GM12878 (cell line): Measurements from ENCODE around the gene NUP62. TPM values are rescaled to one million over a fixed set of nuclear protein-coding genes. Genes with fewer than 3 reads are reported as not detected.

ENCODE experiments used
- CTCF ChIP-seq, 3 experiments: IDR thresholded peaks in 2 of 3; conservative IDR thresholded peaks in 1 of 3; 2 replicates each; pipeline ENCODE4 v1.5.1; 2011; ENCODE audit warnings: low read depth in 3 of 3, low read length in 3 of 3, mild to moderate bottlenecking in 3 of 3, control low read depth in 2 of 3, moderate library complexity in 2 of 3, inconsistent platforms in 1 of 3, mixed read lengths in 1 of 3; ENCODE audit not compliant: control insufficient read depth in 2 of 3, insufficient read depth in 1 of 3; ENCODE audit errors: extremely low read depth in 1 of 3
- E2F8 ChIP-seq: fragments of 450-650 bp; IDR thresholded peaks from 2 replicates; pipeline ENCODE4 v1.6.1; 2018; ENCODE audit warnings: mild to moderate bottlenecking, low read depth, moderate library complexity; ENCODE audit not compliant: partially characterized antibody
- EP300 ChIP-seq, 2 experiments: fragments of 150-350 bp in 1 of 2; IDR thresholded peaks; 2 replicates each; pipeline ENCODE4 v1.6.1; 2011 to 2012; ENCODE audit warnings: low read depth in 2 of 2, low read length in 2 of 2, borderline replicate concordance in 1 of 2, improper control_type of control experiment in 1 of 2, inconsistent platforms in 1 of 2; ENCODE audit not compliant: control insufficient read depth in 1 of 2
- GABPA ChIP-seq: IDR thresholded peaks from 2 replicates; pipeline ENCODE4 v1.6.1; 2014; ENCODE audit warnings: antibody characterized with exemption, low read depth, mild to moderate bottlenecking, inconsistent platforms
- HCFC1 ChIP-seq: fragments of 150-350 bp; IDR thresholded peaks from 2 replicates; pipeline ENCODE4 v1.6.1; 2014; ENCODE audit warnings: low read length
- HDAC2 ChIP-seq: fragments of 200-600 bp; sonication (generic); IDR thresholded peaks from 2 replicates; pipeline ENCODE4 v1.6.1; 2017
- HDGF ChIP-seq: fragments of 450-650 bp; IDR thresholded peaks from 2 replicates; pipeline ENCODE4 v1.6.1; 2016; ENCODE audit warnings: antibody characterized with exemption
- IRF5 ChIP-seq: fragments of 450-650 bp; IDR thresholded peaks from 2 replicates; pipeline ENCODE4 v1.6.1; 2017; ENCODE audit warnings: borderline replicate concordance
- JUND ChIP-seq: IDR thresholded peaks from 2 replicates; pipeline ENCODE4 v1.6.1; 2012; ENCODE audit warnings: low read depth, mild to moderate bottlenecking, low read length, improper control_type of control experiment, moderate library complexity
- LARP7 ChIP-seq: fragments of 450-650 bp; IDR thresholded peaks from 2 replicates; pipeline ENCODE4 v1.6.1; 2017; ENCODE audit warnings: mild to moderate bottlenecking
- NFYB ChIP-seq: IDR thresholded peaks from 2 replicates; pipeline ENCODE4 v1.6.1; 2011; ENCODE audit warnings: low read depth, mild to moderate bottlenecking, low read length, improper control_type of control experiment, moderate library complexity; ENCODE audit not compliant: insufficient read depth
- NRF1 ChIP-seq: conservative IDR thresholded peaks from 2 replicates; pipeline ENCODE4 v1.6.1; 2011; ENCODE audit warnings: mild to moderate bottlenecking, low read depth, low read length, improper control_type of control experiment
- PML ChIP-seq: IDR thresholded peaks from 2 replicates; pipeline ENCODE4 v1.6.1; 2012; ENCODE audit warnings: low read length, inconsistent platforms
- POLR2A ChIP-seq: IDR thresholded peaks from 2 replicates; pipeline ENCODE4 v1.6.1; 2011; ENCODE audit warnings: low read depth, mild to moderate bottlenecking, low read length
- RB1 ChIP-seq: fragments of 450-650 bp; formaldehyde crosslinking; IDR thresholded peaks from 2 replicates; pipeline ENCODE4 v1.6.1; 2017; ENCODE audit warnings: mild to moderate bottlenecking, borderline replicate concordance
- RCOR1 ChIP-seq: conservative IDR thresholded peaks from 2 replicates; pipeline ENCODE4 v1.6.1; 2012; ENCODE audit warnings: low read depth, low read length, improper control_type of control experiment
- RUNX3 ChIP-seq: IDR thresholded peaks from 2 replicates; pipeline ENCODE4 v1.6.1; 2012; ENCODE audit warnings: low read length, inconsistent platforms
- SKIL ChIP-seq: fragments of 450-650 bp; IDR thresholded peaks from 2 replicates; pipeline ENCODE4 v1.6.1; 2017; ENCODE audit warnings: mild to moderate bottlenecking, low read depth, inconsistent platforms; ENCODE audit not compliant: poor library complexity, severe bottlenecking
- TAF1 ChIP-seq: IDR thresholded peaks from 2 replicates; pipeline ENCODE4 v1.6.1; 2011; ENCODE audit warnings: mild to moderate bottlenecking, low read depth, low read length, borderline replicate concordance
- ZNF384 ChIP-seq: IDR thresholded peaks from 2 replicates; pipeline ENCODE4 v1.6.1; 2012; ENCODE audit warnings: low read depth, mild to moderate bottlenecking, low read length, improper control_type of control experiment, borderline replicate concordance
- polyA plus RNA-seq, 11 experiments: library from polyadenylated mRNA; depleted of rRNA in 4 of 11; unstranded in 6 of 11; stranded (reverse) in 5 of 11; fragments of >200 nt; fragmentation: Nextera tagmentation in 4 of 11; fragmentation: Illumina TruSeq in 1 of 11; extraction: Ambion mirVana in 4 of 11; extraction: Trizol in 1 of 11; gene quantifications; 1 replicate in 1 of 11; 2 replicates in 10 of 11; pipeline versions ENCODE4 v1.2.1 to v1.2.3, GENCODE V29; 2011 to 2016; ENCODE audit warnings: inconsistent platforms in 2 of 11, missing spikeins in 2 of 11, low read depth in 1 of 11
- total RNA-seq, 4 experiments: library from RNA; depleted of rRNA in 3 of 4; stranded (reverse); fragments of >200 nt in 3 of 4; fragmentation: Illumina TruSeq in 1 of 4; extraction: Trizol in 1 of 4; gene quantifications; 2 replicates each; pipeline versions ENCODE4 v1.2.1 to v1.2.3, GENCODE V29; 2013 to 2021

Gene NUP62
- total and polyA plus RNA-seq, 10 of the 15 experiments (the other 5 are each of a cell fraction or from before 2014, with no cell fraction given): 19.5 to 110 (median 66.9) TPM

GRCh38 chr19:49876422-49877019 lies 52.8 kb downstream of the NUP62 start (continued):
- TF ChIP-seq EP300 (IDR thresholded peaks at IDR 0.05; ENCODE audit: borderline replicate concordance in 1 of 2, control insufficient read depth in 1 of 2, low read depth in 2 of 2, low read length in 2 of 2): no peak
- peak; percentile 78 for TF ChIP-seq POLR2A
- peak; percentile 39; the same call in 1 of the 2 replicates for TF ChIP-seq HDGF
- TF ChIP-seq JUND: 0 out of 2 replicates have a peak, but pooled peaks have one; percentile 21
- no peak for TF ChIP-seq RB1
- TF ChIP-seq SKIL: peak; percentile 45
- TF ChIP-seq GABPA: peak; percentile 81
- TF ChIP-seq NFYB: no peak
- peak; percentile 85 for TF ChIP-seq HCFC1
- TF ChIP-seq LARP7: peak; percentile 75
- TF ChIP-seq HDAC2: 0 out of 2 replicates have a peak, but pooled peaks have one; percentile 14
- TF ChIP-seq IRF5: no peak
- peak; percentile 16; the same call in 1 of the 2 replicates for TF ChIP-seq NRF1
- no peak for TF ChIP-seq CTCF (IDR thresholded peaks at IDR 0.05 in 2 of 3, conservative IDR thresholded peaks at IDR 0.05 in 1 of 3; ENCODE audit: control insufficient read depth in 2 of 3, extremely low read depth in 1 of 3, insufficient read depth in 1 of 3, low read depth in 3 of 3, low read length in 3 of 3)
- TF ChIP-seq E2F8: no peak
- peak; percentile 70 for TF ChIP-seq TAF1
- peak; percentile 94 for TF ChIP-seq RCOR1
- no peak; the same call in 1 of the 2 replicates for TF ChIP-seq PML
- TF ChIP-seq ZNF384: no peak
- TF ChIP-seq RUNX3: peak; percentile 46
